Cardiac fibroblast (primary cell): ENCODE measurements around the gene TMEM259.
A peak's percentile ranks its signal among the peaks of the same experiment; 100 is the strongest.

Experiments used
- DNase-seq, 2 donors: peaks; one replicate each; pipeline versions ENCODE4 v3.0.0 to v3.0.0-alpha.2; 2010; ENCODE audit warnings: low read depth in 2 of 2
- H3K4me3 ChIP-seq, 2 donors: replicated peaks in 1 of 2; 1 replicate in 1 of 2; 2 replicates in 1 of 2; pipeline ENCODE4 v1.5.1; 2011; ENCODE audit warnings: low read depth in 2 of 2, low read length in 2 of 2, mild to moderate bottlenecking in 2 of 2, moderate library complexity in 1 of 2
- CTCF ChIP-seq: IDR thresholded peaks from one replicate; pipeline ENCODE4 v1.5.1; 2011; ENCODE audit warnings: low read depth, mild to moderate bottlenecking, low read length, inconsistent platforms

Gene TMEM259

GRCh38 chr19:1062387-1063029 is 41.6 kb upstream of the TMEM259 start:
- no peak overlapping the region for H3K4me3 ChIP-seq
- no peak for DNase-seq
- no peak for TF ChIP-seq CTCF

GRCh38 chr19:1061987-1062386 is 41.1 kb upstream of the TMEM259 start:
- TF ChIP-seq CTCF, result no peak
- no peak for DNase-seq
- H3K4me3 ChIP-seq, result no peak overlapping the region

- no peak for TF ChIP-seq CTCF
- no peak overlapping the region for H3K4me3 ChIP-seq
- no peak for DNase-seq
Measured at GRCh38 chr19:1060689-1061088, 39.8 kb upstream of the TMEM259 start.

GRCh38 chr19:1058112-1058511 is 37.2 kb upstream of the TMEM259 start:
- no peak overlapping the region for H3K4me3 ChIP-seq
- no peak for DNase-seq
- no peak for TF ChIP-seq CTCF

- DNase-seq, result peak; percentile 73 to 75
- TF ChIP-seq CTCF, result no peak
- no peak overlapping the region for H3K4me3 ChIP-seq
Measured at GRCh38 chr19:1057176-1057855, 36.4 kb upstream of the TMEM259 start.

- H3K4me3 ChIP-seq, result no peak overlapping the region
- TF ChIP-seq CTCF, result no peak
- DNase-seq, result no peak
Measured at GRCh38 chr19:1055886-1056620, 35.1 kb upstream of the TMEM259 start.
